M059J (cell line): ENCODE results near the gene CRYBB3. TPM values are rescaled to one million over a fixed set of nuclear protein-coding genes. Genes with fewer than 3 reads are reported as not detected.
A peak's percentile ranks its signal among the peaks of the same experiment; 100 is the strongest.

Experiments used
- DNase-seq: peaks from one replicate; pipeline ENCODE4 v3.0.0-alpha.2; 2012; ENCODE audit warnings: low read depth
- total RNA-seq: library from RNA; depleted of rRNA; stranded (reverse); fragments of >200 nt; shearing (Covaris generic); gene quantifications from 2 replicates; pipeline ENCODE4 v1.2.3, GENCODE V29; 2014; rRNA removed

The CRYBB3 gene
- total RNA-seq, result not detected in 2 replicates

DNA sequence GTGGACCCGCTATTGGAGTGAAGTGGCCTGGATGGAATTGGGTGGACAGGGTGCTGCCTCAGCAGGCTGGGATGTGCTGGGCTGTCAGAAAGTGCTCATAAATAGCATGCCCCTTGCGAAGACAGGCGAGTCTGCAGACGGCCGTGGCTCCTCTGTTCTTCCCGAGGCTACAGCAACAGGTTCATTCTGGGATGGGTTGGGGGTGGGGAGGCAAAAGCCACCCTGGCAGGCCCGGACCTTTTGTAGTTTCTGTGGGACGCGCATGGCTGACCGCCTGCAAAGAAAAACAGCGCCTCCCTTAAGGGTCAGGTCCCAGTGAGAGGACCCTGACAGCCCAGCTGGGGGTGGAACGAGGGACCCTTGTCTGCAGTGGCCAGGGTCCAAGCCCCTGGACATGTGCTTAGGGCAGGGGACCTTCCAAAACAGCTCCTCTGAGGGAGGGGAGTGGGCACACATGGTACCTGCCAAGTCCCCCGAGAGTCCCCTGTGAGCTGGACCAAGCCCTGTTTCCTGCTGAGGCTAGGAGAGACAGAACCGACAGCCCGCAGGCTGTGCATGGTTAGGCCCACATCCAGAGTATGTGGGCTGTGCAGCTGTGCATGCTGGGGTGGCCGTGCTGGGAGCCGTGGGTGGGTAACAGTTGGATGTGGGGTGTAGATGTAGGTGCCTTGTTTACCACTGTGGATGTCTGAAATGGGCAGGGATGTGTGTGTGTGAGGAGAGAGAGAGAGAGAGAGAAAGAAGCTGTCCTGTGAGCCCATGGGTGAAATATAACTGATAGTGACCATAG lies at the start of gene CRYBB3:
TSS of gene CRYBB3 (plus strand) at position 128 of the 790 bp plus-strand sequence. CDS start 1,539 bp downstream, outside the sequence.
- no peak for DNase-seq

DNA sequence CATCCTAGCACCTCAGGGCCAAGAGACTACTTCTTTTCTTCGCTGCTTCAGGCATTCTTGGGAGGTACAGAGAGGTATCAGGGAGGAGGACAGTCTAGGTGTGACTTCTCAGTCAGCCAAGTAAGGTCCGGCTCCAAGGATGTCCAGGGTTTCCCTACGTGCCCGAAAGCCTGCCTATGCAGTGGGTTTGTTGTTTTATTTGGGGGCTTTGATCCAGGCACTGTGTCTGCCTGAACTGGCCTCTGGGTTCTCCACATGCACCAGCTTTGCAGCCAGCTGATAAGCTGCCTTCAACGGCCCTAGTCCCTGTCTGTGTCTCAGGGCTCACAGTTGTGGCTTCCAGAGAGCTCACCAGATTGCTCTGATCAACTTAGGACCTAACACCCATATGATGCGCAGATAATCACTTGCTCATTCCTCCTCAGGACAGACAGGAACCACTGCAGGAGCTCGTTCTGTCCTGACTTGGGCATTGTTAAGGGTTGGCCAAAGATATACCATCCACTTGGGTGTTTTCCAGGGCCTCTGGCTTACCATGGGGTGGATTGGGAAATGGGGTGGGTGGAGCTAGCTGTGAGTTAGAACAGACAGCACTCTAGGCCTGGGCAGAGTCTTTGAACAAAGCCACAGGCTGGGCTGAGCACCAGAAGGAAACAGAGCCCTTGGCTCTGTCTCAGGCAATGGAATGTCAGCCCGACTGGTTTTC lies 45.5 kb upstream of the CRYBB3 start:
- DNase-seq, result peak; percentile 66

- no peak for DNase-seq
These were observed 45.0 kb upstream of the CRYBB3 start for GRCh38 chr22:25154667-25154999.

DNA sequence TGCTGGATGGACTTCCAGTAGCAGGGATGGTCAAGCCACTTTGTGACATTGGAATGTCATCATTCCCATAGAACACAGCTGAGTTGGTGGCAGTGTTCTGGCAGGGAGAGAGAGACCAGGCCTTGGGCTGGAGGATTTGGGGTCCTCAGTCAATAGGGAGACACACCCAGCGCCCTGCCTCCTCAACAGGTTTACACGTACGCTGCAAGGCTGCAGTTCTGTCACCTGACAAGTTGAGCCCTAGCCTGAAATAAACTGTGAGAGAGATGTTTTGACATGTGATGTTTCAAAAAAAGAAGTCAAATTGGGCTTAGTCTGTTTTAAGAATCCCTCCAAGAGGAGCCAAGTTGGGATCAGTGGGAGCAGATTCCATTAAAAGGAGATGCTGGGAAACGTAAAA lies 42.9 kb upstream of the CRYBB3 start:
- DNase-seq, result no peak

DNA sequence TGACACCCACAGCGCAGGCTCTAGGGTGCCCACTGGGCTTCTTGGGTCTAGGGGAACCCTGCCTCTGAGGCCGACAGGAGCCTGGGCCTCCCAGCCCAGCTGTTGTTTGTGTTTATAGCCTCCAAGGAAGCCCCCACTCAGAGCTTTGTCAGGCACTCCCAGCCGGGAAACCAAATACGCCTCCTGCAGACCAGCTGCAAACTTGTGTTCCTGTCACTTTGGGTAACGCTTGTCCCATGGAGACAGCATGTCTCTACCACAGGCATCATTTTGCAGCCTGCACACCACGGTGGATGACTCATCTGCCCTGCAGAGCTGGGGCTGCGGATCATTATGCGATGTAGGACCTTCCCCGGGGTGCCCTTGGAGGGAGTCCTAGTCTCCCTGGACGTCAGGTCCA lies 40.6 kb upstream of the CRYBB3 start:
- peak; percentile 82 for DNase-seq

DNA sequence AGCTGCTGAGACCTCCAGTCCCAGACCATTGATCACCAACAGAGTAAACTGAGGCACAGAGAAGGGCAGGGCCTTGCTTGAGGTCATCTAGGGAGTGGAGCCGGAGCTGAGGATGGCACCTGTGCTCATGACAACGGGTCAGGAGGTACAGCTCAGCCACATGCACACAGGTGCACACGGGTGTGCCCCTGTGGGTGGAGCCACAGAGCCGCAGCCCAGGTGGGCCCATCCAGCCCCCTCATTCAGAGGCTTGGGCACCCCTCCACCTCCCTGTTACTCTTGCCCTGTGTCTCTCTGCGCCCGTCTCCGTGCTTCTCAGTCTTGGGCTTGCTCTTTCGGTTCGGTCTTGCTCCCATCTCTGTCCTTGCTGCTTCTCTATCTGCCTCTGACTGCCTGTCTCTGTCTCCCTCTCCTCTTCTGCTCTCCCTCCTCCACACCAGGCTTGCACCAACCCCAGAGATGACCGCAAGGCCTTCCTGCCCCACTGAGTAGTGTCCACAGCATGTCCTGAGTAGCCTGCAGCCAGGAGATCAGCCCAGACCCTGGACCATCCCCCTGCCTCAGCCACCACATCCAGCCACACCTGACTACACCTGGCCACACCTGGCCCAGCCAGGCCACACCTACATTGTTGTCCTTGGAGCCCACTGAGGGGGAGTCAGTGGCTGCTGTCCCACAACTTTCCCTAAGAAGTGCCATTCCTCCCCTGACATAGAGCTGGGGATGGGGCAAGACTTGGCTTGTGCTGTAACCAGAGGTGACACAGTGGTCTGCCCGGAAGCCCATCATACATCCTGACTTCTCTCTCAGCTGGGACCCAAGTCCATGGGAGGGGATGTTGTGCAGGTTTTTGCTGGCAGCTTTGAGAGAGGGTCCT lies 39.3 kb upstream of the CRYBB3 start:
- DNase-seq, result no peak

DNA sequence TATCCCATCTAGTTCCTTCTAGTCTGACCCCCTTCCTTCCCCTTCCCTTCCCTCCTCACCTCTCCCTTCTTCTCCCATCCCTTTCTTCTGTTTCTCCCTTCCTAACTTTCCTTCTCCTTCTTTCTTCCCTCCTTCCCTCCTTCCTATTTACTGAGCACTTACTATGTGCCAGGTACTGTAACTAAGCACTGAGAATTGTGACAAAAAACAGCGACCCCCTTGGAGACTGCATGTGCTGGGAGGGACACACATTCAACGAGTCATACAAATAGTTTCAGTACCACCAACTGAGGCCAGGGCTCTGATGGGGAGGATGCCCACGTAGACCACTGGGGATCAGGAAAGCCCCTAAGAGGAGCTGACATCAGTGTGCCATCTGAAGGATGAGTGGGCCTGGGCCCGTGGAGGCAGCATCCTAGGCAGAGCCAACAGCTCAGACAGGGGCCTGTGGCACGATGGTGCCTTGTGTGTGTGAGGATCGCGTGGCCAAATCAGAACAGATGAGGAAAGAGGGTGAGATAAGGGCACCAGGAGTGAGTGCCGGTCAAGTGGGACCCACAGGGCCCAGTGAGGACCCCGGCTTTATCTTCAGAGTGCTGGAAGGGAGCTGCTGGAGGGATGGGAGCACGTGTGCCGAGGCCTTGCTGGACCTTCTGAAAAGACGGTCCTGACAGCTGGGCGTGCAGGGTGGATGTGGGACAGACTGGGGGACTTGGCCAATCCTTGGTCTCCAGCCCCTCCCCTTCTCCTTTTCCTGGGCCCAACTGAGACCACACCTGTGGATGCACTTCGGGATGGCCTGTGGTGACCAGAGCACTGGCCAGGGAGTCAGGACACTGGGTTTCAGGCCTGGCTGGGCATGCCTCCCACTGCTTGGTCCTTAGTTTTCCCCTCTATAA lies 38.4 kb upstream of the CRYBB3 start:
- DNase-seq, result no peak

- DNase-seq, result no peak
These were observed 37.6 kb upstream of the CRYBB3 start for GRCh38 chr22:25161916-25162530.

GRCh38 chr22:25162561-25162960 lies 37.1 kb upstream of the CRYBB3 start:
- no peak for DNase-seq

- DNase-seq, result no peak
These were observed 33.9 kb upstream of the CRYBB3 start for GRCh38 chr22:25165785-25166184.

GRCh38 chr22:25166266-25167040 lies 33.2 kb upstream of the CRYBB3 start:
- no peak for DNase-seq

- no peak for DNase-seq
These were observed 32.6 kb upstream of the CRYBB3 start for GRCh38 chr22:25167082-25167481.

DNA sequence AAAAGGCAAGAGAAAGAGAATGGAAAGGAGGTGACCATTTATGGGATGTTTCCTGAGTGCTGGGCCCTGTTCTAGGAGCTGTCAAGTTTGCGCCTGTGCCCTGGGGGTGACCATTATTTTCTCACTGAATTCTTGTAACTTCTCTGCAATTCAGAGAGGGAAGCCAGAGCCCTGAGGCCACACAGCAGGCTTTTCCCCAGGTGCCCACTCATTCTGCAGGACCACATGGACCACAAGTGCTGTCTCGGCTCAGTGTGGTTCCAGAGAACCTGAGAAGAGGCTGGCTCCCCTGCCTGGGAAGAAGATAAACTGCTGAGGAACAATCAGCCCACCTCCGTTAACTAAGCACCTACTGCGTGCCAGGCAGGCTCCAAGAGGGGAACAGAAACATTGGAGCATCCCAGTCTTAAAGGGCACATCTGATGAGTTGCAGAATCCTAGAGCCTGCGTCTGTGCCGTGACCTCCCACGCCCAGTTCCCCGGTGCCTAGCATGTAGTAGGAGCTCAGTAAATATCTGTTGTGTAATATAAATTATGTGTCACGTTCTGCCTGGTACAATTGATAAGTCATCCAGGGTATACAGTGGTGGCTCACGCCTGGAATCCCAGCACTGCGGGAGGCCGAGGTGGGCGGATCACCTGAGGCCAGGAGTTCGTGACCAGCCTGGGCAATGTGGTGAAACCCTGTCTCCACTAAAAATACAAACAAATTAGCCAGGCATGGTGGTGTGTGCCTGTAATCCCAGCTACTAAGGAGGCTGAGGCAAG lies 31.6 kb upstream of the CRYBB3 start:
- no peak for DNase-seq

DNA sequence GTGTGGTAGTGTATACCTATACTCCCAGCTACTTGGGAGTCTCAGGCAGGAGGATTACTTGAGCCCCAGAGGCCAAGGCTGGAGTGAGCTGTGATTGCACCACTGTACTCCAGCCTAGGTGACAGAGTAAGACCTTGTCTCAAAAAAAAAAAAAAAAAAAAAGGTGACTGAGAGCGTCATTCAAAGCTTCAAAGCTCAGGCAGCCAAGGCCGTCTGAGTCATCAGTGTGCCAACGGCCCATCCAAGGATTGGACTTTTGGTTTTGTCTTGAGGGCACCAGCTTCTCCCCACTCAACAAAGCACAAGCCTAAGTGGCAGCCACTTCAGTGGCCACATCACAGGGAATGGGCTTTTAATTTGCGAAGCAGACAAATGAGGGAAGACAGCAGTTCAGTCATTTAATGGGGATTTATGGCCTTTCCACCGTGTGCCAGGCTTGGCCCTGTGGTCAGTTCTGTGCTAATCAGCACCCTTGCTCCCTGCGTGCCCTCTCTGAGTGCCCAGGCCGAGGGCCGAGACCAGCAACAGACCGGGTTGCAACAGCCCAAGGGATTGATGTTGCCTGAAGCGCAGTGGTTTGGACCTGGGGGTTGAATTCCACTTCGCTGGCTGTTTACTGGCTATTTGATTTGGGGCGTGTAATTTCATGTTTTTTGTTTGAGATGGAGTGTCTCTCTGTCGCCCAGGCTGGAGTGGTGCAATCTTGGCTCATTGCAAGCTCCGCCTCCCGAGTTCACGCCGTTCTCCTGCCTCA lies 30.2 kb upstream of the CRYBB3 start:
- DNase-seq, result peak; percentile 47

- DNase-seq, result no peak
These were observed 29.2 kb upstream of the CRYBB3 start for GRCh38 chr22:25170426-25170980.

- DNase-seq, result no peak
These were observed 27.5 kb upstream of the CRYBB3 start for GRCh38 chr22:25172153-25172552.

DNA sequence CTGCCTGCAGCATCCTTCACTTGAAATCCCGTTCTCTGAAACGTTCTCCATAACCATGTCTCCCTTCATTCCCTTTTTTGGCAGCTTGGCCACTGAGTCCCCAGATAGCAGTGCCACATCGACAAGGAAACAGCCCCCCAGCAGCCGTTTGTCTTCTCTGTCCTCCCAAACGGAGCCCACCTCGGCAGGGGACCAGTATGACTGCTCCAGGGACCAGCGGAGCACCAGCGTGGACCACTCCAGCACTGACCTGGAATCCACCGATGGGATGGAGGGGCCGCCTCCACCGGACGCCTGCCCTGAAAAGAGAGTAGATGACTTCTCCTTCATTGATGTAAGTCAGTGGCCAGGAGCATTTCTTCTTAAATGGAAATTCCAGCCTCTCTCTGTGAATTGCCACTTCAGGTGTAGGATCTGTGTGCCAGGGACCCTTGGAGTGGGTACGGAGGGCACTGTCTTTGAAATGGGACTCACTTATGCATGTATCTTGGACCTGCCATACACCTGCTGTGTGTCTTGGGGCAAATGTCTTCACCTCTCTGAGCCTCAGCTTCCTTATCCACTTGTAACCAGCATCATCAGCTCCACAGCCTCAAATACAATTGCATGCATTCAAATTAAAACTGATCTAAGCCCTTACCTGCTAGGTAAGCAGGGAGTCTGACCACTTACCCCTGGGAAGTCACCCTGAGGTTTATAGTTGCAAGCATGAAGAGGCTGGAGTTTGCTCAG lies 25.3 kb upstream of the CRYBB3 start:
- no peak for DNase-seq
